Ectodermal cell (in vitro differentiated cells): ENCODE measurements around the gene ITM2B.

Experiments
- H3K27ac ChIP-seq: 2 replicates; pipeline ENCODE4 v1.7.0; 2013; ENCODE audit warnings: mild to moderate bottlenecking, low read depth, low read length; ENCODE audit not compliant: insufficient read depth, poor library complexity, severe bottlenecking
- H3K27me3 ChIP-seq: 2 replicates; pipeline ENCODE4 v1.7.0; 2013; ENCODE audit warnings: mild to moderate bottlenecking, low read length; ENCODE audit not compliant: insufficient read depth, control insufficient read depth, poor library complexity, severe bottlenecking
- H3K36me3 ChIP-seq: one replicate; pipeline ENCODE4 v1.7.0; 2013; ENCODE audit warnings: low read length; ENCODE audit not compliant: control insufficient read depth, insufficient read depth
- H3K4me1 ChIP-seq: one replicate; pipeline ENCODE4 v1.7.0; 2013; ENCODE audit warnings: low read length; ENCODE audit not compliant: control insufficient read depth, insufficient read depth
- H3K4me3 ChIP-seq: 2 replicates; pipeline ENCODE4 v1.7.0; 2013; ENCODE audit warnings: low read depth, low read length, control low read depth; ENCODE audit not compliant: insufficient read depth
- H3K9me3 ChIP-seq: 2 replicates; pipeline ENCODE4 v1.7.0; 2013; ENCODE audit warnings: mild to moderate bottlenecking, low read length, moderate library complexity; ENCODE audit not compliant: control insufficient read depth
- WGBS, 2 experiments: methylation state at CpG; one replicate each; pipeline ENCODE4 v1.1.7; 2013; ENCODE audit warnings: missing lambda C conversion rate in 2 of 2; 5-methylcytosine and 5-hydroxymethylcytosine counted together

Gene ITM2B

DNA sequence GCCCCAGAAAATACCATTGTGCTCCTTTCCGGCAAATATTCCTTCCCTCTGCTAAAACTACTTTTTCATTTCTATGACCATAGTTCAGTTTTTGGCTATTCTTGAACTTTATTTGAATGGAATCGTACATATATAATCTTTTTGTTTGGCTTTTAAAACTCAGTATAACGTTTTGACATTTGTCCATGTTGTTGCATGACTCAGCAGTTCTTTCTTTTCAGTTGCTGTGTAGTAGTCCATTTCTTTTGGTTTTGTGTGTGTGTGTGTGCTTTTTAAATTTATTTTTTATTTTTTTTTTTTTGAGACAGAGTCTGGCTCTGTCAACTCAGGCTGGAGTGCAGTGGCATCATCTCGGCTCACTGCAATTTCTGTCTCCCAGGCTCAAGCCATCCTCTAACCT, 35.0 kb downstream of the ITM2B start:
- 92 to 95% methylated on average over 4 of the region's 4 CpGs for WGBS, 2 experiments
- no peak overlapping the region for H3K27ac ChIP-seq

DNA sequence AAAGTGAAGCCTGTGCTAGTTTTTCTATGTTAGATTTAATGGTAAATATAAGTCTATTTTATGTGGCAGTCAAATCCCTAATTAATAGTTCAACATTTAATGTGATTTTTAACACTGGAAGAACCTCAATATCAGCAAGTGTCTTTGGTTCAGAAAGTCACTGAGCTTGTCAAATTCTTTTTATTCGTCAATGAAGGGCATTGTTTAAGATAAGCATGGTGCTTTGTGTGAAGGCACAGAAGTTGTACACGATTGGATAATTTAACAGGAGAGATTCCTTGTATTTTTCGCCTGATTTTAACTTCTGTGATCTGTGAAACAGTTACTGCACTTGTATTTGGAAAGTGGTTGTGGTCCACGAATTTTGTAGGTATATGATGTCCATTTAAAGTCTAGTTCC, 40.3 kb downstream of the ITM2B start:
- no peak overlapping the region for H3K27ac ChIP-seq
- no peaks in the 10 kb centered on the region for H3K9me3 ChIP-seq
- H3K27me3 ChIP-seq = no peaks in the 10 kb centered on the region
- no peaks in the 10 kb centered on the region for H3K4me1 ChIP-seq
- H3K36me3 ChIP-seq = no peaks in the 10 kb centered on the region
- H3K4me3 ChIP-seq = no peak overlapping the region
- WGBS, 2 experiments = 90 to 91% methylated on average over 4 of the region's 4 CpGs

More for the DNA sequence above, 35.0 kb downstream of the ITM2B start:
- no peaks in the 10 kb centered on the region for H3K9me3 ChIP-seq
- H3K27me3 ChIP-seq = no peaks in the 10 kb centered on the region
- H3K4me1 ChIP-seq = peaks cover 4% of the 10 kb centered on the region
- no peak overlapping the region for H3K4me3 ChIP-seq
- H3K36me3 ChIP-seq = no peaks in the 10 kb centered on the region

DNA sequence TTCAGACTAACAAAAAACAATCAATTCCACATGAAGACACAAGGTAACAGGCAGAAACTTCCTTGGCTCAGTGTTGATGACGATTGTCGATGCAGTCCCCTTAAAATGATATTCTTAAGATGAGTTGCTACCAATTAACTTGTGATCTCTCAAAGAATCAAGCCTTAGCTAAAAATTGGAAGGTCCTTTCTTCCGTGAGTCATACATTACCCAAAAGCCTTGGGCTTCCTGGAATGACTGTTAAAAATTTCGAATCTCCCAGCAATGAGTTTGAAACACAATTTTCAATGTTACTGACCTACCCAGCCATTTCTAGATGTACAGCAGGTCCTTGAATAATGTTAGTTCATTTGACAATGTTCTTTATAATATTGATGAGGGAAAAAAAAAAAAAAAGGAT, 42.5 kb downstream of the ITM2B start:
- Histone ChIP-seq H3K4me3 (no peak overlapping the region), H3K36me3 (no peaks in the 10 kb centered on the region), H3K9me3 (no peaks in the 10 kb centered on the region), H3K4me1 (no peaks in the 10 kb centered on the region), H3K27ac (no peak overlapping the region), H3K27me3 (no peaks in the 10 kb centered on the region)
- WGBS, 2 experiments = 90 to 96% methylated on average over 4 of the region's 4 CpGs

DNA sequence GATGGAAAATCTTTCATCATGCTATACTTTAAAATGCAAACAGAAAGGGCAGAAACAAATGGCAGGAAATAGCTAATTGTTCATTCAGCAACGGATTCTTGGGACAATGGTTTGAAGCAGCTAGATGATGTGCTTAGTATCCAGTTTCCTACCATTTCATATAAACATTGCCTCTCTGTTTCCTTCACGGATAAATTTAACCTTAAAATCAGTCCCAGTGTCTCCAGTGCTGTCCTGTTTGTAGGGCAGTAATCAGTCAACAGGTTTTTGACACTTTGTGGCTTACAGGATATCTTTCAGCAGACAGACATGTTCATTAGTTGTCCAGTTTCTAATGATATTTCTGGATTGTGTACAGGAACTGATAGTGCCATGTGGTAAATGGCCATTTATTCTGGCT, 45.8 kb downstream of the ITM2B start:
- H3K4me1 ChIP-seq = no peaks in the 10 kb centered on the region
- no peak overlapping the region for H3K27ac ChIP-seq
- no peak overlapping the region for H3K4me3 ChIP-seq
- H3K36me3 ChIP-seq = no peaks in the 10 kb centered on the region
- no peaks in the 10 kb centered on the region for H3K27me3 ChIP-seq
- H3K9me3 ChIP-seq = no peaks in the 10 kb centered on the region
- 70 to 72% methylated on average over 2 of the region's 2 CpGs for WGBS, 2 experiments

DNA sequence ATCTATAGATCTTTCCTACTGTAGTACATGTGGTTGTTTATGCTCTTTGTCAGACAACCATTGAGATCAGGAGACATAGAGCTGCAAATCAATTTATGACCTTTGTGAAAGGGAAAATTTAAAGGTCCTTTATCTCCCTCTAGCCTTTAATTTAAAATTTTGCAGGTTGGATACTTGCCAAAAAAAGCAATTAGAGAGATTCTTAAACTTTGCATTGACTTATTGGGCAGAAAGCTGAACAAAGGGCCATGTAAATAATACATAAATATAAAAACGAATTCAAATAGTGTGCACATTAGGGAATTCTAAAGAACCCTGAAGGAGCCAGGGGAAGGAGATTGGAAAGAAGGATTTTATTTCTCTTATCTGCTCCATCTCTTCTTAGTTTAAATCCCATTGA, 48.5 kb downstream of the ITM2B start:
- H3K27ac ChIP-seq = no peak overlapping the region
- H3K4me1 ChIP-seq = no peaks in the 10 kb centered on the region
- H3K27me3 ChIP-seq = no peaks in the 10 kb centered on the region
- no peak overlapping the region for H3K4me3 ChIP-seq
- no peaks in the 10 kb centered on the region for H3K36me3 ChIP-seq
- WGBS, 2 experiments = 100% methylated on average over 1 of the region's 1 CpG; no CpG with 5 or more reads in 1 of the 2 experiments
- no peaks in the 10 kb centered on the region for H3K9me3 ChIP-seq

DNA sequence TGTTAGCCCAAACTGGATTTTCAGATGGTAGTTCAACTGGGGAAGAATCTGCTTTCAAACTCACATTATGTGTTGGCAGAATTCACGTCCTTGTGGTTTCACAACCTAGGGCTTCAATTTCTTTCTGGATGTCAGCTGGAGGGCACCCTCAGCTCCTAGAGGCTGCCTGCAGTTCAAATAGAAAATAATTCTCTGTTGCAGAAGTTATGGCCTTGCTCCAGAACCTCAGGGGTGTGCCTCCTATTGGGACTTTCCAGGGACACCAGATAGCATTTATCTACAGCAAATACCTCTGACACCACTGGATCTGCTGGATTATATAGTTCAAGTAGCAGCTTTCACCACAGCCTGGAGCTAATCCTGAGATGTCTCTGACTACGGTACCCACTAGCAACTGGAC, 58.7 kb downstream of the ITM2B start:
- no peak overlapping the region for H3K4me3 ChIP-seq
- no peak overlapping the region for H3K27ac ChIP-seq
- no peaks in the 10 kb centered on the region for H3K4me1 ChIP-seq
- 84 to 93% methylated on average over 2 of the region's 2 CpGs for WGBS, 2 experiments
- H3K9me3 ChIP-seq = no peaks in the 10 kb centered on the region
- no peaks in the 10 kb centered on the region for H3K36me3 ChIP-seq
- no peaks in the 10 kb centered on the region for H3K27me3 ChIP-seq

DNA sequence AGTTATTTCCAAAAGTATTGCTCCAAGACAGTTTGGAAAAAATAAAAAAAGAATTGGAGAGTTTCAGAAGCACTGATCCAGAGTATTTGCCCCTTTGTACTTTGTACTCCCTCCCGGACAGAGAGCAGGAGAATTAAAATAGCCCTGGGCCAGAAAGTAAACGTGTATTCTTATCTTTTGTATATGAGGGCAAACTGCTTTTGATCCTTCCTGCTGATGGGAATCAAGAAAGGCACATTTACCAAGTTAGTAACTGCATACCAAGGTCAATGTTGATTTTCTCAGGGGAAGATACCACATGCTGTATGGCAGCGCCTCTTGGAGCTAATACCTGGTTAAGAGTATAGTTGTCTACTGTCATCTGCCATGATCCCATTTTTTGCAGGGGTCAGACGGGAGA, 59.6 kb downstream of the ITM2B start:
- no peak overlapping the region for H3K4me3 ChIP-seq
- no peaks in the 10 kb centered on the region for H3K9me3 ChIP-seq
- no peak overlapping the region for H3K27ac ChIP-seq
- no peaks in the 10 kb centered on the region for H3K36me3 ChIP-seq
- 91 to 94% methylated on average over 4 of the region's 4 CpGs for WGBS, 2 experiments
- no peaks in the 10 kb centered on the region for H3K27me3 ChIP-seq
- no peaks in the 10 kb centered on the region for H3K4me1 ChIP-seq

DNA sequence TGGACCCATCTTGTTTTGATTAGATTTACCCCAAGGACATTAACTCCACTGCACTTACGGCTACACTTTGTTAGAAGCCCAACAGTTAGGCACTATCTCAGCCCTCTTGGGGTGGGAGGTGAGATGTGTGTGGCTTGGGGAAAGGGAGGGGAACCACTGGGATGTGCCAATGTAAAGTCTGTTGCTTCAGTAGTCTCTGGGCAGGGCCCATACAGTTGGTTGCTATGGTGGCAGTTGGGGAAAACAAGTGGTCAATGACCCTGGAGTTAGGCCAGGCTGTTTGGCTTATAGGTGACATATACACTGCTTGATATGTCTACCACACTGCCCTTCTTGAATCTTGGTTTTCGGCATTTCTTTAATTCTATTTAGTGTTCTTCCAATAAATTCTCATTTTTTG, 61.6 kb downstream of the ITM2B start:
- no peaks in the 10 kb centered on the region for H3K27me3 ChIP-seq
- WGBS, 2 experiments = 91 to 100% methylated on average over 2 of the region's 2 CpGs
- H3K4me1 ChIP-seq = no peaks in the 10 kb centered on the region
- H3K27ac ChIP-seq = no peak overlapping the region
- H3K9me3 ChIP-seq = no peaks in the 10 kb centered on the region
- no peak overlapping the region for H3K4me3 ChIP-seq
- no peaks in the 10 kb centered on the region for H3K36me3 ChIP-seq

DNA sequence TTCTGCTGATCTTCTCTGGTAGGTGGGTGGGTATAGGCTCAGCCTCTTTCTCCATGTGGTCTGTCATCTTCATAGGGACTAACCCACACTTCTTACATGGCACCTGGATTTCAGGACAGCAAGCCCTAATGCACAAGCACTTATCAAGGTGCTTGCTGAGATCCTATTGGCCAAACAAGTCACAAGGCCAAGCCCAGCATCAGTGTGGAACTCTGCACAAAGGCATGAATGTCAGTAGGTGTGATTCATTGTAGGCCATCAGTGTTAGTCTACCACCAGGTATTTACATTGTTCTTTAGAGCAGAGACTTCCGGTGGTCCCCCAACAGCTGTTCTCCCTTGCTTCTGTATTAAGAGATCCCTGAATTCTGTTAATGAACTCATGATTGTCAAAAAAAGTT, 62.3 kb downstream of the ITM2B start:
- 75 to 95% methylated on average over 1 of the region's 1 CpG for WGBS, 2 experiments
- Histone ChIP-seq H3K9me3 (no peaks in the 10 kb centered on the region), H3K27ac (no peak overlapping the region), H3K4me1 (no peaks in the 10 kb centered on the region), H3K27me3 (no peaks in the 10 kb centered on the region), H3K36me3 (no peaks in the 10 kb centered on the region), H3K4me3 (no peak overlapping the region)

DNA sequence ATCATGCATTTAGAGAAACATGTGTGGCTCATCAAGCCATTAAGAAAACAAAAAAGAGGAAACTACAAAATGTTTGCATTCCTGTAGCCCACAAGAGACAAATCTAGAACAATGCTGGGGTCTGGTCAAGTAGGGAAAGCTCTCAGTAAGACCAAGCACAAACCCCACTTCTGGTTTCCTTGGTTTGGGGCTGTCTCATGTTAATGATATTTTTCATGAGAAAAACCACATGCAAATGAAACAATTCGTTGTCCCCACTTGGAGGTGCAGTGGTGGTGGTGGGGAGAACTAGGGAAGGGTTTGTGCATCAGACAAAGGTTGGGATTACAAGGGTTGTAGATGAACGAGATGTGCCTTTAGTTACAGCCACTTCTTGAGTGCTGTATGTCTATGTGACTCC, 63.5 kb downstream of the ITM2B start:
- WGBS, 2 experiments = 73 to 86% methylated on average over 2 of the region's 2 CpGs
- Histone ChIP-seq H3K27ac (no peak overlapping the region), H3K36me3 (no peaks in the 10 kb centered on the region), H3K4me3 (no peak overlapping the region), H3K9me3 (no peaks in the 10 kb centered on the region), H3K27me3 (no peaks in the 10 kb centered on the region), H3K4me1 (no peaks in the 10 kb centered on the region)

DNA sequence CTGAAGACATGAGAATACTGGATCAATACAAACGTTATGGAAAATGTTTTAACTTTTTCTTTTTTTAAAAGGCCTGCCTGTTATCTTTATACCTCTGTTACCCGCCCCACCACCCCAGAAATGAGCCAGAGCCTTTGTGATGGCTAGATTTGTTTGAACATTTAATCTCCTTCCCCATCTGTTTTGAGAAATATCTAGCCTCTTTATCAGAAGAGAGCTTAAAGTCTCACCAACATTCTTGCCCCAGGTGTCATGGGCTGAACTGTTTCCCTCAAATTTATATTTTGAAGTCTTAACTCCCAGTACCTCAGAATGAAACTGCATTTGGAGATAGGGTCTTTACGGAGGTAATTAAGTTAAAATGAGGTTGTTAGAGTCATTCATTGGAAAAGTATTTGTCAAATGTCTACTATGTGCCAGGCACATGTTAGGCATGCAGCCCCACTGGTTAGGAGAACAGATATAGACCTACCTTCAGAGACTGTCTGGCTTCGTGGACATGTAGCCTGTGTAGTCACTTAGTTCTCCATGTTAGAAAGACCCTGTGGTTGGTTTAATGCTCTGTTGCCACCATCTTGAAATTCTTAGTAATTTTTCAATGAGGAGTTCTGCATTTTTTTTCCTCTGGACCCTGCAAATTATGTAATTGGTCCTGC, 64.3 kb downstream of the ITM2B start:
- Histone ChIP-seq H3K4me1 (no peaks in the 10 kb centered on the region), H3K9me3 (no peaks in the 10 kb centered on the region), H3K27ac (no peak overlapping the region), H3K4me3 (no peak overlapping the region), H3K36me3 (no peaks in the 10 kb centered on the region), H3K27me3 (no peaks in the 10 kb centered on the region)
- WGBS, 2 experiments = 86 to 90% methylated on average over 4 of the region's 4 CpGs
